Parathyroid adenoma (tissue), 2 donors: Measurements from ENCODE around the gene LYRM9.

ENCODE experiments used
- H2AFZ ChIP-seq: fragments of 300-600 bp; sonication (generic); one replicate; pipeline ENCODE4 v1.7.0; 2017; ENCODE audit warnings: antibody characterized with exemption, mild to moderate bottlenecking
- H3K27ac ChIP-seq: fragments of 300-600 bp; sonication (generic); one replicate; pipeline ENCODE4 v1.7.0; 2017
- H3K27me3 ChIP-seq: fragments of 300-600 bp; sonication (generic); one replicate; pipeline ENCODE4 v1.7.0; 2017; ENCODE audit warnings: low read length; ENCODE audit not compliant: control insufficient read depth, insufficient read depth
- H3K36me3 ChIP-seq: fragments of 300-600 bp; sonication (generic); one replicate; pipeline ENCODE4 v1.7.0; 2017; ENCODE audit warnings: low read length; ENCODE audit not compliant: control insufficient read depth, insufficient read depth
- H3K4me1 ChIP-seq: fragments of 300-600 bp; sonication (generic); one replicate; pipeline ENCODE4 v1.7.0; 2017; ENCODE audit warnings: control low read depth
- H3K4me2 ChIP-seq: fragments of 300-600 bp; sonication (generic); one replicate; pipeline ENCODE4 v1.7.0; 2017; ENCODE audit warnings: low read length
- H3K4me3 ChIP-seq: fragments of 300-600 bp; sonication (generic); one replicate; pipeline ENCODE4 v1.7.0; 2017; ENCODE audit warnings: low read depth, low read length
- H3K79me2 ChIP-seq: fragments of 300-600 bp; sonication (generic); one replicate; pipeline ENCODE4 v1.7.0; 2017; ENCODE audit warnings: control low read depth
- H3K9ac ChIP-seq: fragments of 300-600 bp; sonication (generic); one replicate; pipeline ENCODE4 v1.7.0; 2017; ENCODE audit warnings: mild to moderate bottlenecking
- H3K9me3 ChIP-seq: fragments of 300-600 bp; sonication (generic); one replicate; pipeline ENCODE4 v1.7.0; 2017; ENCODE audit warnings: low read length; ENCODE audit not compliant: control insufficient read depth
- CTCF ChIP-seq: fragments of 300-600 bp; sonication (generic); IDR thresholded peaks from one replicate; pipeline ENCODE4 v1.7.0; 2017; ENCODE audit warnings: antibody characterized with exemption, mild to moderate bottlenecking
- donor health status: primary hyperparathyroidism.

LYRM9 gene

GRCh38 chr17:27921599-27921998 is 28.4 kb upstream of the LYRM9 start:
- Histone ChIP-seq H3K79me2 (no peaks in the 10 kb centered on the region), H2AFZ (no peak overlapping the region), H3K27me3 (no peaks in the 10 kb centered on the region), H3K27ac (no peak overlapping the region), H3K36me3 (no peaks in the 10 kb centered on the region), H3K4me3 (no peak overlapping the region), H3K9ac (no peak overlapping the region), H3K4me2 (no peak overlapping the region), H3K4me1 (no peaks in the 10 kb centered on the region), H3K9me3 (no peaks in the 10 kb centered on the region)
- TF ChIP-seq CTCF, result no peak

- Histone ChIP-seq H3K9ac (no peak overlapping the region), H3K27me3 (no peaks in the 10 kb centered on the region), H3K4me3 (no peak overlapping the region), H3K9me3 (no peaks in the 10 kb centered on the region), H3K4me1 (no peaks in the 10 kb centered on the region), H3K79me2 (no peaks in the 10 kb centered on the region), H3K4me2 (no peak overlapping the region), H3K36me3 (no peaks in the 10 kb centered on the region), H3K27ac (no peak overlapping the region), H2AFZ (no peak overlapping the region)
- TF ChIP-seq CTCF, result no peak
Observed at GRCh38 chr17:27921077-27921476, 27.9 kb upstream of the LYRM9 start.

- no peaks in the 10 kb centered on the region for H3K36me3 ChIP-seq
- H2AFZ ChIP-seq, result peak overlapping the region; percentile 28
- H3K27ac ChIP-seq, result peak overlapping the region; percentile 4
- no peaks in the 10 kb centered on the region for H3K4me1 ChIP-seq
- no peaks in the 10 kb centered on the region for H3K79me2 ChIP-seq
- H3K4me3 ChIP-seq, result no peak overlapping the region
- no peaks in the 10 kb centered on the region for H3K9me3 ChIP-seq
- TF ChIP-seq CTCF, result no peak
- H3K9ac ChIP-seq, result no peak overlapping the region
- no peak overlapping the region for H3K4me2 ChIP-seq
- no peaks in the 10 kb centered on the region for H3K27me3 ChIP-seq
Observed at GRCh38 chr17:27920569-27920968, 27.4 kb upstream of the LYRM9 start.

GRCh38 chr17:27919079-27919478 is 25.9 kb upstream of the LYRM9 start:
- no peak overlapping the region for H2AFZ ChIP-seq
- no peaks in the 10 kb centered on the region for H3K4me1 ChIP-seq
- TF ChIP-seq CTCF, result no peak
- H3K9ac ChIP-seq, result no peak overlapping the region
- H3K9me3 ChIP-seq, result no peaks in the 10 kb centered on the region
- no peaks in the 10 kb centered on the region for H3K27me3 ChIP-seq
- no peak overlapping the region for H3K27ac ChIP-seq
- H3K4me3 ChIP-seq, result no peak overlapping the region
- no peaks in the 10 kb centered on the region for H3K36me3 ChIP-seq
- H3K79me2 ChIP-seq, result no peaks in the 10 kb centered on the region
- no peak overlapping the region for H3K4me2 ChIP-seq

GRCh38 chr17:27918498-27918897 is 25.3 kb upstream of the LYRM9 start:
- no peaks in the 10 kb centered on the region for H3K27me3 ChIP-seq
- H2AFZ ChIP-seq, result no peak overlapping the region
- H3K9me3 ChIP-seq, result no peaks in the 10 kb centered on the region
- no peak overlapping the region for H3K27ac ChIP-seq
- no peak overlapping the region for H3K9ac ChIP-seq
- no peaks in the 10 kb centered on the region for H3K36me3 ChIP-seq
- TF ChIP-seq CTCF, result no peak
- no peaks in the 10 kb centered on the region for H3K79me2 ChIP-seq
- H3K4me2 ChIP-seq, result no peak overlapping the region
- H3K4me3 ChIP-seq, result no peak overlapping the region
- no peaks in the 10 kb centered on the region for H3K4me1 ChIP-seq
